Endothelial cell (in vitro differentiated cells): Measurements from ENCODE around the gene OAS1. TPM values are rescaled to one million over a fixed set of nuclear protein-coding genes. Genes with fewer than 3 reads are reported as not detected.
"Not testable (repeated sequence)": the region's sequence is repeated elsewhere in the genome, so short reads cannot be mapped to it uniquely, and the experiment has no call there.

ENCODE experiments used
- DNase-seq: peaks from one replicate; pipeline ENCODE4 v3.0.0; 2021; ENCODE audit warnings: low spot score
- H3K27ac Mint-ChIP-seq: one replicate; pipeline ENCODE4 v1.8.0; 2021; ENCODE audit warnings: mixed read lengths, inconsistent platforms; ENCODE audit not compliant: unreplicated experiment
- H3K27me3 Mint-ChIP-seq: one replicate; pipeline ENCODE4 v1.8.0; 2021; ENCODE audit warnings: mild to moderate bottlenecking, moderate library complexity, mixed read lengths, inconsistent platforms; ENCODE audit not compliant: unreplicated experiment
- H3K36me3 Mint-ChIP-seq: one replicate; pipeline ENCODE4 v1.8.0; 2021; ENCODE audit warnings: mild to moderate bottlenecking, low read depth, mixed read lengths, inconsistent platforms; ENCODE audit not compliant: unreplicated experiment
- H3K4me1 Mint-ChIP-seq: one replicate; pipeline ENCODE4 v1.8.0; 2021; ENCODE audit warnings: mild to moderate bottlenecking, mixed read lengths, inconsistent platforms; ENCODE audit not compliant: unreplicated experiment
- H3K4me3 Mint-ChIP-seq: one replicate; pipeline ENCODE4 v1.8.0; 2021; ENCODE audit warnings: mild to moderate bottlenecking, mixed read lengths, inconsistent platforms; ENCODE audit not compliant: unreplicated experiment
- H3K9me3 Mint-ChIP-seq: one replicate; pipeline ENCODE4 v1.8.0; 2021; ENCODE audit warnings: mixed read lengths, inconsistent platforms; ENCODE audit not compliant: unreplicated experiment
- total RNA-seq: library from RNA; stranded (reverse); fragmentation: NEBNext Ultra II Directional; extraction: Animal tissue kit (Norgen Biotek cat#: 25700); gene quantifications from one replicate; pipeline ENCODE4 v1.2.1, GENCODE V29; 2021; ENCODE audit not compliant: unreplicated experiment
- TF ChIP-seq, protein P1 (sequence below): fragments of 200-600 bp; sonication (generic); IDR thresholded peaks from one replicate; pipeline ENCODE4 v1.5.0; 2021; ENCODE audit warnings: antibody characterized with exemption; ENCODE audit not compliant: unreplicated experiment

The OAS1 gene
- total RNA-seq, 1 donor from 2014 or later = 0.56 TPM

- Mint-ChIP-seq H3K36me3 (no peaks in the 10 kb centered on the region), H3K9me3 (no peaks in the 10 kb centered on the region), H3K27ac (no peak overlapping the region), H3K27me3 (peaks cover 2% of the 10 kb centered on the region), H3K4me1 (no peaks in the 10 kb centered on the region), H3K4me3 (no peak overlapping the region)
- DNase-seq = no peak
- TF ChIP-seq, protein P1, sequence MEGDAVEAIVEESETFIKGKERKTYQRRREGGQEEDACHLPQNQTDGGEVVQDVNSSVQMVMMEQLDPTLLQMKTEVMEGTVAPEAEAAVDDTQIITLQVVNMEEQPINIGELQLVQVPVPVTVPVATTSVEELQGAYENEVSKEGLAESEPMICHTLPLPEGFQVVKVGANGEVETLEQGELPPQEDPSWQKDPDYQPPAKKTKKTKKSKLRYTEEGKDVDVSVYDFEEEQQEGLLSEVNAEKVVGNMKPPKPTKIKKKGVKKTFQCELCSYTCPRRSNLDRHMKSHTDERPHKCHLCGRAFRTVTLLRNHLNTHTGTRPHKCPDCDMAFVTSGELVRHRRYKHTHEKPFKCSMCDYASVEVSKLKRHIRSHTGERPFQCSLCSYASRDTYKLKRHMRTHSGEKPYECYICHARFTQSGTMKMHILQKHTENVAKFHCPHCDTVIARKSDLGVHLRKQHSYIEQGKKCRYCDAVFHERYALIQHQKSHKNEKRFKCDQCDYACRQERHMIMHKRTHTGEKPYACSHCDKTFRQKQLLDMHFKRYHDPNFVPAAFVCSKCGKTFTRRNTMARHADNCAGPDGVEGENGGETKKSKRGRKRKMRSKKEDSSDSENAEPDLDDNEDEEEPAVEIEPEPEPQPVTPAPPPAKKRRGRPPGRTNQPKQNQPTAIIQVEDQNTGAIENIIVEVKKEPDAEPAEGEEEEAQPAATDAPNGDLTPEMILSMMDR = no peak
Measured at GRCh38 chr12:112950701-112951100, 43.9 kb downstream of the OAS1 start.

- not testable (repeated sequence) for H3K27me3 Mint-ChIP-seq
Measured at GRCh38 chr12:112957125-112957524, 50.4 kb downstream of the OAS1 start.

GRCh38 chr12:112961074-112961473 lies 54.3 kb downstream of the OAS1 start:
- peaks cover 13% of the 10 kb centered on the region for H3K36me3 Mint-ChIP-seq
- H3K4me1 Mint-ChIP-seq = no peaks in the 10 kb centered on the region
- DNase-seq = no peak
- H3K27ac Mint-ChIP-seq = no peak overlapping the region
- peaks cover 5% of the 10 kb centered on the region for H3K27me3 Mint-ChIP-seq
- TF ChIP-seq, protein P1 = no peak
- H3K9me3 Mint-ChIP-seq = peaks cover 9% of the 10 kb centered on the region
- H3K4me3 Mint-ChIP-seq = no peak overlapping the region

More at GRCh38 chr12:112957125-112957524, 50.4 kb downstream of the OAS1 start:
- DNase-seq, H3K4me1 Mint-ChIP-seq, H3K27ac Mint-ChIP-seq, H3K4me3 Mint-ChIP-seq, H3K36me3 Mint-ChIP-seq, H3K9me3 Mint-ChIP-seq: not testable (repeated sequence)

DNA sequence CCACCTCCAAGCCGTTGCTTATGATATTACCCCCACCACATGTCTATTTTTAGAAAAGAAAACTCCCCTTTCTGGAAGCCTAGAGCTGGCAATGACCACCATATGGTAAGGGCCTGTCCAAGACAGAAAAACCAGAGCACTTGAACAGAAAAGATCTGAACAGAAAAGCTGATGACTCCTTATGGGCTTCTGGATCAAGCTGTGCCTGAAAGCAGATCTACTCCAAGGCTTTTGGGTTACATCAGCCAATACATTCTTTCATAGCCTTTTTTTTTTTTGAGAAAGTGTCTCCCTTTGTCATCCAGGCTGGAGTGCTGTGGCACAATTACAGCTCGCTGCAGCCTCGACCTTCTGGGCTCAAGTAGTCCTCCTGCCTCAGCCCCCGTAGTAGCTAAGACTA lies 54.8 kb downstream of the OAS1 start:
- Mint-ChIP-seq H3K4me1 (no peaks in the 10 kb centered on the region), H3K36me3 (peaks cover 13% of the 10 kb centered on the region), H3K27ac (no peak overlapping the region), H3K27me3 (peaks cover 4% of the 10 kb centered on the region), H3K4me3 (no peak overlapping the region), H3K9me3 (peaks cover 9% of the 10 kb centered on the region)
- TF ChIP-seq, protein P1 = no peak
- DNase-seq = no peak

DNA sequence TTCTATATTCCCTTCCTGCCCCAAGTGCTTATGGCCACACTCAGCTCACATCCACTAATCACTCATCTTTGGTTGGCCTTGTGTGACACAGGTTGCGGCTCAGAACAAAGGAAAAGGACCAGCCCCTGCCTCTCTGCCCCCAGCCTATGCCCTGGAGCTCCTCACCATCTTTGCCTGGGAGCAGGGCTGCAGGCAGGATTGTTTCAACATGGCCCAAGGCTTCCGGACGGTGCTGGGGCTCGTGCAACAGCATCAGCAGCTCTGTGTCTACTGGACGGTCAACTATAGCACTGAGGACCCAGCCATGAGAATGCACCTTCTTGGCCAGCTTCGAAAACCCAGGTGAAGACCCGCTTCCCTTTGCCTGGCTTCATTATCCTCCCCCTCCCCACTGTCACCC lies 55.8 kb downstream of the OAS1 start:
- TF ChIP-seq, protein P1 = no peak
- H3K36me3 Mint-ChIP-seq = peaks cover 13% of the 10 kb centered on the region

More for the DNA sequence above, 55.8 kb downstream of the OAS1 start:
- Mint-ChIP-seq H3K4me1 (no peaks in the 10 kb centered on the region), H3K27me3 (peaks cover 4% of the 10 kb centered on the region), H3K9me3 (peaks cover 9% of the 10 kb centered on the region), H3K27ac (no peak overlapping the region), H3K4me3 (no peak overlapping the region)
- no peak for DNase-seq
